SU-DHL-6 (cell line): ENCODE data around the gene ELF2.

Experiments used
- CTCF ChIP-seq: fragments of 200-600 bp; sonication (generic); IDR thresholded peaks from one replicate; pipeline ENCODE4 v1.5.1; 2017; ENCODE audit warnings: antibody characterized with exemption, mild to moderate bottlenecking, low read length, moderate library complexity; ENCODE audit not compliant: insufficient read depth, poor library complexity, severe bottlenecking
- EZH2phosphoT487 ChIP-seq: fragments of 200-600 bp; sonication (generic), shearing (Covaris generic); conservative IDR thresholded peaks from 2 replicates; pipeline ENCODE4 v1.6.1; 2018; ENCODE audit warnings: mild to moderate bottlenecking, antibody characterized with exemption, low read length, moderate library complexity, mixed read lengths

GRCh38 chr4:139189417-139189749 lies 12.4 kb upstream of the ELF2 start:
- no peak for TF ChIP-seq CTCF
- no peak for TF ChIP-seq EZH2phosphoT487
